ENCODE results near the gene UNC45B.
"Not testable (repeated sequence)": the region's sequence is repeated elsewhere in the genome, so short reads cannot be mapped to it uniquely, and the experiment has no call there.

Gene UNC45B

DNA sequence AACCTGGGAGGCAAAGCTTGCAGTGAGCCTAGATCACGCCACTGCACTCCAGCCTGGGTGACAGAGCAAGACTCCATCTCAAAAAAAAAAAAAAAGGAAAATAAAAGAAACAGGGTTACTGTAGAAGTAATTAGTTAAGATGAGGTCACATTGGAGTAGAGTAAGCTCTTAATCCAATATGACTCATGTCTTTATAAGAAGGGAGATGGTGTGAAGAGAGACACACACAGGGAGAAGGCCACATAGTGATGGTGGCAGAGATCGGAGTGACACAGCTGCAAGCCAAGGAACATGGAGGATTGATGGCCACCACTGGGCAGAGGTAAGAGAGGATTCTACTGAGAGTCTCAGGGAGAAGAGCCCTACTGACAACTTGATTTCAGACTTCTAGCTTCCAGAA, 79.9 kb downstream of the UNC45B start:
- Histone ChIP-seq H3K27me3 (ENCODE audit: low read length) (peaks cover 6% of the 10 kb centered on the region; the same call in 1 of the 2 replicates), H2AFZ (ENCODE audit: low read depth, low read length, severe bottlenecking) (no peak overlapping the region), H3K36me3 (ENCODE audit: low read length) (no peaks in the 10 kb centered on the region), H3K4me2 (ENCODE audit: low read depth, low read length, poor library complexity, severe bottlenecking) (no peak overlapping the region), H3K9me2 (replicated peaks; ENCODE audit: insufficient read depth, low read length) (no peaks in the 10 kb centered on the region), H3K79me2 (ENCODE audit: insufficient read depth, low read length) (no peaks in the 10 kb centered on the region), H3K27ac (ENCODE audit: low read depth, low read length) (no peak overlapping the region), H3F3A (ENCODE audit: insufficient read depth) (no peaks in the 10 kb centered on the region), H3K9me3 (ENCODE audit: insufficient read depth, low read length) (no peaks in the 10 kb centered on the region), H3K9ac (ENCODE audit: low read length) (no peak overlapping the region), H3K4me3 (ENCODE audit: insufficient read depth, low read length, poor library complexity, severe bottlenecking) (no peak overlapping the region), H4K20me1 (ENCODE audit: low read depth, low read length) (no peaks in the 10 kb centered on the region)
- TF ChIP-seq EZH2phosphoT487 (conservative IDR thresholded peaks at IDR 0.05; ENCODE audit: low read length), result no peak
- TF ChIP-seq, protein P1, sequence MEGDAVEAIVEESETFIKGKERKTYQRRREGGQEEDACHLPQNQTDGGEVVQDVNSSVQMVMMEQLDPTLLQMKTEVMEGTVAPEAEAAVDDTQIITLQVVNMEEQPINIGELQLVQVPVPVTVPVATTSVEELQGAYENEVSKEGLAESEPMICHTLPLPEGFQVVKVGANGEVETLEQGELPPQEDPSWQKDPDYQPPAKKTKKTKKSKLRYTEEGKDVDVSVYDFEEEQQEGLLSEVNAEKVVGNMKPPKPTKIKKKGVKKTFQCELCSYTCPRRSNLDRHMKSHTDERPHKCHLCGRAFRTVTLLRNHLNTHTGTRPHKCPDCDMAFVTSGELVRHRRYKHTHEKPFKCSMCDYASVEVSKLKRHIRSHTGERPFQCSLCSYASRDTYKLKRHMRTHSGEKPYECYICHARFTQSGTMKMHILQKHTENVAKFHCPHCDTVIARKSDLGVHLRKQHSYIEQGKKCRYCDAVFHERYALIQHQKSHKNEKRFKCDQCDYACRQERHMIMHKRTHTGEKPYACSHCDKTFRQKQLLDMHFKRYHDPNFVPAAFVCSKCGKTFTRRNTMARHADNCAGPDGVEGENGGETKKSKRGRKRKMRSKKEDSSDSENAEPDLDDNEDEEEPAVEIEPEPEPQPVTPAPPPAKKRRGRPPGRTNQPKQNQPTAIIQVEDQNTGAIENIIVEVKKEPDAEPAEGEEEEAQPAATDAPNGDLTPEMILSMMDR (IDR thresholded peaks at IDR 0.05; ENCODE audit: insufficient read depth, low read length, poor library complexity, severe bottlenecking), result no peak

DNA sequence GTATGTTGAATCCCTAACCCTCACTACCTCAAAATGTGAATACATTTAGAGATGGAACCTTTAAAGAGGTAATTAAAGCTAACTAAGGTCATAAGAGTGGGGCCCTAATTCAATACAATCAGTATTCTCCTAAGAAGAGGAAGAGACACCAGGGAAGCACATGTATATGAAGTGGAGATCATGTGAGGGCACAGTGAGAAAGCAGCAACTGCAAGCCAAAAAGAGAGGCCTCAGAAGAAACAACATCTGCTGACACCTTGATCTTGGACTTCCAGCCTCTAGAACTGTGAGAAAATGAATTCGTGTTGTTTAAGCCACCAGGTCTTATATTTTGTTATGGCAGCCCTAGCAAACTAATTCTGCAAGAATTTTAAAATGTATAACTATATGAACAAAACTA, 82.0 kb downstream of the UNC45B start:
- Histone ChIP-seq H3K9me2 (replicated peaks; ENCODE audit: insufficient read depth, low read length) (no peaks in the 10 kb centered on the region), H3K4me3 (ENCODE audit: insufficient read depth, low read length, poor library complexity, severe bottlenecking) (no peak overlapping the region), H3K9ac (ENCODE audit: low read length) (no peak overlapping the region), H2AFZ (ENCODE audit: low read depth, low read length, severe bottlenecking) (no peak overlapping the region), H3K27me3 (ENCODE audit: low read length) (peaks cover 6% of the 10 kb centered on the region; the same call in 1 of the 2 replicates), H3K79me2 (ENCODE audit: insufficient read depth, low read length) (no peaks in the 10 kb centered on the region), H4K20me1 (ENCODE audit: low read depth, low read length) (no peaks in the 10 kb centered on the region), H3K27ac (ENCODE audit: low read depth, low read length) (no peak overlapping the region), H3K4me2 (ENCODE audit: low read depth, low read length, poor library complexity, severe bottlenecking) (no peak overlapping the region), H3K36me3 (ENCODE audit: low read length) (no peaks in the 10 kb centered on the region), H3F3A (ENCODE audit: insufficient read depth) (no peaks in the 10 kb centered on the region), H3K9me3 (ENCODE audit: insufficient read depth, low read length) (no peaks in the 10 kb centered on the region)
- TF ChIP-seq EZH2phosphoT487 (conservative IDR thresholded peaks at IDR 0.05; ENCODE audit: low read length), result no peak
- TF ChIP-seq, protein P1 (IDR thresholded peaks at IDR 0.05; ENCODE audit: insufficient read depth, low read length, poor library complexity, severe bottlenecking), result no peak

DNA sequence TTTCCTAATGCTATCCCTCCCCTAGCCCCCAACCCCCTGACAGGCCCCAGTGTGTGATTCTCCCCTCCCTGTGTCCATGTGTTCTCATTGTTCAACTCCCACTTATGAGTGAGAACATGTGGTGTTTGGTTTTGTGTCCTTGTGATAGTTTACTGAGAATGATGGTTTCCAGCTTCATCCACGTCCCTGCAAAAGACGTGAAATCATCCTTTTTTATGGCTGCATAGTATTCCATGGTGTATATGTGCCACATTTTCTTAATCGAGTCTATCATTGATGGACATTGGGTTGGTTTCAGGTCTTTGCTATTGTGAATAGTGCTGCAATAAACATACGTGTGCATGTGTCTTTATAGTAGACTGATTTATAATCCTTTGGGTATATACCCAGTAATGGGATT, 86.7 kb downstream of the UNC45B start:
- H3K79me2 ChIP-seq (ENCODE audit: insufficient read depth, low read length); H3F3A ChIP-seq (ENCODE audit: insufficient read depth); H3K9me3 ChIP-seq (ENCODE audit: insufficient read depth, low read length); H2AFZ ChIP-seq (ENCODE audit: low read depth, low read length, severe bottlenecking); H3K27ac ChIP-seq (ENCODE audit: low read depth, low read length); H3K4me2 ChIP-seq (ENCODE audit: low read depth, low read length, poor library complexity, severe bottlenecking); H3K9ac ChIP-seq (ENCODE audit: low read length); H3K9me2 ChIP-seq (replicated peaks; ENCODE audit: insufficient read depth, low read length); H4K20me1 ChIP-seq (ENCODE audit: low read depth, low read length); H3K36me3 ChIP-seq (ENCODE audit: low read length); H3K27me3 ChIP-seq (ENCODE audit: low read length); H3K4me3 ChIP-seq (ENCODE audit: insufficient read depth, low read length, poor library complexity, severe bottlenecking): not testable (repeated sequence)

DNA sequence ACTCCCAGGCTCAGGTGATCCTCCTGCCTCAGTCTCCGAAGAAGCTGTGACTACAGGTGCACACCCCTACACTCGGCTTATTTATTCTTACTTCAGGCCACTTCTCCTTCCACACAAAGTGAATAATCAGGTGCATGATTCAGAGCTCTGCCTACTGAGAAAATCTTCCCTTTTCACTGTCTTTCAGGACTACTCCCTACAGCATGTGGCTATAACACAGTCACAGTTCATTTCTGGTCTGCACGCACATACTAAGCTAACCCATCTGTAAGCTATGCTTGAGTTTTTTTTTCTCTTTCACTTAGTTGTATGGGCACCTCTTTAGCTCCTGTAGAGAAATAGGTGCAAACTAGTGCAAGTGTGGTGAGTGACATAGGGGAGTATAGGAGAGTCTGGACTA, 87.7 kb downstream of the UNC45B start:
- Histone ChIP-seq H3K79me2 (ENCODE audit: insufficient read depth, low read length) (no peaks in the 10 kb centered on the region), H2AFZ (ENCODE audit: low read depth, low read length, severe bottlenecking) (no peak overlapping the region), H3K9me2 (replicated peaks; ENCODE audit: insufficient read depth, low read length) (no peaks in the 10 kb centered on the region), H3K27ac (ENCODE audit: low read depth, low read length) (no peak overlapping the region), H3K9me3 (ENCODE audit: insufficient read depth, low read length) (no peaks in the 10 kb centered on the region), H3F3A (ENCODE audit: insufficient read depth) (no peaks in the 10 kb centered on the region), H3K27me3 (ENCODE audit: low read length) (no peaks in the 10 kb centered on the region), H3K4me3 (ENCODE audit: insufficient read depth, low read length, poor library complexity, severe bottlenecking) (no peak overlapping the region), H3K36me3 (ENCODE audit: low read length) (no peaks in the 10 kb centered on the region), H4K20me1 (ENCODE audit: low read depth, low read length) (no peaks in the 10 kb centered on the region), H3K4me2 (ENCODE audit: low read depth, low read length, poor library complexity, severe bottlenecking) (no peak overlapping the region), H3K9ac (ENCODE audit: low read length) (no peak overlapping the region)
- TF ChIP-seq, protein P1 (IDR thresholded peaks at IDR 0.05; ENCODE audit: insufficient read depth, low read length, poor library complexity, severe bottlenecking), result no peak
- TF ChIP-seq EZH2phosphoT487 (conservative IDR thresholded peaks at IDR 0.05; ENCODE audit: low read length), result no peak
